GM18867 (cell line): ENCODE data around the gene MYO7B.

Experiments used
- ATAC-seq: cut with Tn5 transposase; IDR thresholded peaks from one replicate; pipeline ENCODE4 v1.9.1; 2021; ENCODE audit warnings: mild to moderate bottlenecking, moderate library complexity; ENCODE audit not compliant: unreplicated experiment

Gene MYO7B

DNA sequence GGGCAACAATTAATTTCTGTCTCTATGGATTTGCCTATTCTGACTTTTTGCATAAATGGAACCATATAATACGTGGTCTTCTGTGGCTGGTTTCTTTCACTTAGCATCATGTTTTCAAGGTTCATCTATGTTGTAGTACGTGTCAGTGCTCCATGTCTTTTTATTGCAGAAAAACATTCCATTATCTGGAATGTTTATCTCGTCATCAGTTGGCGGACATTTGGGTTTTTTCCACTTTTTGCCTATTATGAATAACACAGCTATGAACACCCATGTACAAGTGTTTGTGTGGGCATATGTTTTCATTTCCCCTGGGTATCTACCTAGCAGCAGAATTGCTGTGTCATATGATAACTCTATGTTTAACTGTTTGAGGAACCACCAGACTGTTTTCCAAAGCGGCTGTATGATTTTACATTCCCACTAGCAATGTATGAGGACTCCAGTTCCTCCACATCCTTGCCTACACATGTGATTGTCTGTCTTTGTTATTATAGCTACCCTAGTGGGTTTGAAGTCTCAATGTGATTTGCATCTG lies 49.9 kb downstream of the MYO7B start:
- no peak for ATAC-seq

DNA sequence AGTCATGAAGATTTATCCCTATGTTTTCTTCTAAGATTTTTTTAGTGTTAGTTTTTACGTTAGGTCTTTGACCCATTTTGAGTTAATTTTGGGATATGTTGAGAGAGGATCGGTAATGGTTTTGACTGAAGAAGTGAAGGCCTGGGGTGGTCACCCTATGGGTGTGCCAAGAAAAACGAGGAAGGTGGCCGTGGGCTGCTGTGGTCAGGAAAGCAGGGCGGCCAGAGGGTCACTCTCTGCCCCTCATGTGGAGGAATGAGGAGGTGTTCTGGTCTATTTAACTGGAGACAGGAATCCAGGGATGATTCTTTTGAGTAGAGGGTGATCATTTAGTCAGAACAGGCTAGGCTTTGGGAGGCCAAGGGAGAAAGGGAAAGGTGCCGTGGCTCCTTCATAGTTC lies 50.7 kb downstream of the MYO7B start:
- ATAC-seq, result no peak

DNA sequence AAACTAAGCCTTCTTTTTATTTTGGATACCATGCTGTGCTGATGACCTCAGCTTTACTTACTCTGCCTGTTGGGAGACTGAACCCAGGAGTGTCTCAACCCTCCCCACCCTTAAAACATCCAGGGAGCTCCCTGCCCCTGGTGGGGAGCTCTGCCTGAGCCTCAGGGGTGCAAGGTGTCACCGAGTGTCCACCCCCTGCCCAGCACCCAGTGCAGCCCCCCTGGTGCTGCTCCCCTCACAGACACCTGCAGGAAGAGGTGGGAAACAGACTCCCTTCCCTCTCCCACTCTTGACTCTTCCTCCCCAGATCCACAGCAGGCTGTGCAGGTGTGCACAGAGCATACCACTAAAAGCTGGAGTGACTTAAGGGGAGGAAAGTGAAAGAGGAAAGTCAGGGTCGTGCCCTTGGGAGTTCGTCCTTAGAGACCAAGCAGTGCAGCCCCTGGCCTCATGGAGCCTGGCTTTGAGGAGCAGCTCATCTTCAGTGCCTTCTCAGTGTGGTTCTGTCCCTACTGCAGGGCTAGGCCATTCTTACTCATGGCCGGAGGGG lies 51.3 kb downstream of the MYO7B start:
- ATAC-seq, result no peak

DNA sequence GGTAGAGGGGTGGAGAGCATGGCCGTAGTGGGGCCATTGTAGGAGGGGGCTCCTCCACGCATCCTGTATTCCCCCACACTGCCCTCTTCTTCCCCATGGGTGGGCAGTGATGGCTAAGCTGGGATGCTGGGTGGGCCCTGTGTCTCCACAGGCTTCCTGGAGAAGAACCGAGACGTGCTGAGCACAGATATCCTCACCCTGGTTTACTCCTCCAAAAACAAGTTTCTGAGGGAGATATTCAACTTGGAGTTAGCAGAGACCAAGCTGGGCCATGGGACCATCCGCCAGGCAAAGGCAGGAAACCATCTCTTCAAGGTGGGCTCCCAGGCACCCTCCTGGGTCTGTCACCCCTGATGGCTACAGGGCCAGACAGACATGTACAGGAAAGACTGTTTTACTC lies 52.8 kb downstream of the MYO7B start:
- ATAC-seq, result no peak

DNA sequence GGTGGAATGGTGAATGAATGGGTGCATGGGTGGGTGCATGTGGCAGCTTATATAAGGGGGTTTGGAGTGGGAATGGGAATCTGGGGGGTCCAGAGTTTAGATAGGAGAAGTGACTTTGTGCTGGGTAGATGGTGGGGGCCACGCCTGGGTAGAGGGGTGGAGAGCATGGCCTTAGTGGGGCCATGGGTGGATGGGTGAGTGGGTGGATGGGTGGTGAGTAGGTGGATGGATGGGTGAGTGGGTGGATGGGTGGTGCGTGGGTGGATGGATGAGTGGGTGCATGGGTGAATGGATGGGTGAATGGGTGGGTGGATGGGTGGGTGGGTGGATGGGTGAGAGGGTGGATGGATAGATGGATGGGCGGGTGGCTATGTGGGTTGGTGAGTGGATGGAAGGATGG lies 53.9 kb downstream of the MYO7B start:
- ATAC-seq, result no peak

DNA sequence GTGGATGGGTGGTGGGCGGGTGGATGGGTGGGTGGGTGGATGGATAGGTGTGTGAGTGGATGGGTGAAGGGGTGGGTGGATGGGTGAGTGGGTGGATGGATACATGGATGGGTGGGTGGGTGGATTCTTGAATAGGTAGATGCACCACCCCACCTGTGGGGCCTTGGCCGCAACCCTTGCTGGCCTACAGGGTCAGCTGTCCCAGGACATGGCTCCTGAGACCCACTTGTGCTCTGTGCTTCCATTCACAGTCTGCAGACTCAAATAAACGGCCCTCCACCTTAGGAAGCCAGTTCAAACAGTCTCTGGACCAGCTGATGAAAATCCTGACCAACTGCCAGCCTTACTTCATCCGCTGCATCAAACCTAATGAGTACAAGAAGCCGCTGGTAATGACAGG lies 54.4 kb downstream of the MYO7B start:
- no peak for ATAC-seq

DNA sequence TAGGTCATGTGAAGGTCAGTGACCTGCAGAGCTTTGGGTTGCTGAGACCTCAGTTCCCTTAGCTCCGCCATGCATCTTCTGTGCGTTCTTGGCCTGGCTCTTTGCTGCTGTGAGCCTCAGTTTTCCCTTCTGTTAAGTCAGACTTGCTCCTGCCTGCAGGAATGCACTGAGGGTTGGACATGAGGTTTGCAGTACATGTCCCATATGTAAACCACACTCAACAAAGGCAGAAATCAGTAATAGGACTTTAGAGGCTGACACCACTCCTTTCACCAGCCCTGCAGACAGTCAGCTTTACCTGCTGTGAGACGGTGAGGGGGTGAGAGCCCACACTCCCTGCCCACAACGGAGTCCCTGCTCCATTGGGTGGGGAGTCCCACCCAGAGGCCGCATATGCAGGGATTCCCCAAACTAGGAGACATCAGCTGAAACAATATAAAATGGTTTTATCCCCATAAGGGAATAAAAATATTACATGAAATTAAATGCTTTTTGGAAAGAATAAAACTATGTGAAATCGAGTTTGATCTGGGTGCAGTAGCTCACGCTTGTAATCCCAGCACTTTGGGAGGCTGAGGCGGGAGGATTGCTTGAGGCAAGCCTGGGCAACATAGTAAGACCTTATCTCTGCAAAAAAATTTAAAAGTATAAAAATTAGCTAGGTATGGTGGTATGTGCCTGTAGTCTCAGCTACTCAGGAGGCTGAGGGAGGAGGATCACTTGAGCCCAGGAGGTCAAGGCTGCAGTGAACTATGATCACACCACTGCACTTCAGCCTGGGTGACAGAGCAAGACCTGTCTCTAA lies 55.1 kb downstream of the MYO7B start:
- ATAC-seq, result no peak

DNA sequence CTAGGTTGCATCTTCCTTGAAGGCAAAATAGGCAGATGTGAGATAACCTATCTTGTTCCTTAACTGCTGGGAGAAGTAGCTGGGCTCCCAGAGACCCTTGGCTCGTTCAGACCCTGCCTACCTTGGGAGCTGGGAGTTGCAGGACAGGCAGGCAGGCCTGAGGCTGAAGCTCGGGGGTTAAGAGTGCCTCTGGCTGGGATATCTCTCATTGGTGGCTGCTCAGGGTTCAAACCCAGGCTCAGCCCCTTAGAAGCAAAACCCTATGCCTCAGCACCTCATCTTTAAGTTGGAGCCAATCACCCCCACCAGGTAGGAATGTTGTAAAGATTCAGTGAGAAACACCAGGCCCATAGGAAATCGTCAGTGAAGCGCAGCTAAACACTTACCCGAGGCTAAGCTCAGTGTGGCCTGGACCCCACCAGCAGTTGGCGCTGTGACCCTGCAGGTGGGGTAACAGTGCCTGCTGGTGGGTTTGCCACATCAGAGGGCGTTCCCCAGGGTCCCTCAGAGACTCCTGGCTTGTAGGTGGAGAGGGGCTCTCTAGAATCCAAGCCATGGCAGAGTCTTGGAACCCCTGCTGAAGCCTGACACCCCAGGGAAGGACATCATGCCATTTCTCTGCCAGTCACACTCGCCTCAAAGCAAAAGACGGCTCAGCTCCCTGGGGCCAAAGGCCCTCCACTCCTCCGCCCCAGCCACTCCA lies 55.9 kb downstream of the MYO7B start:
- ATAC-seq, result peak; percentile 70

DNA sequence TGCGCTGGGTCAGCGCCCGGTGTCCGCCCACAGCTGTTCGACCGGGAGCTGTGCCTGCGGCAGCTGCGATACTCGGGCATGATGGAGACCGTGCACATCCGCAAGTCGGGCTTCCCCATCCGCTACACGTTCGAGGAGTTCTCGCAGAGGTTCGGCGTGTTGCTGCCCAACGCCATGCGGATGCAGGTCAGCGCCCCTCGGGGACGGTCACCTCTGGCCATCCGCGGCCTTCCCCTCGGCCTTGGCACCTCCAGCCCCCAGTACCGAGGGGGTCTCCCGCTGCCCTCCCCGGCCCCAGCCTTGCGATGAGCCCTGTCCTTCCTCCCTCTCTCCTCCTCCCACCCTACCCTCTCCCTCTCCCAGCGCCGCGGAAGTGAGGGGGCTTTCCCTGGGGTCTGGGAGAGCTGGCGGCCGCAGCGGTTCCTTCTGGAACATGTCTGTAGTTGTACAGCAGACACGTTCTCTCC lies 57.3 kb downstream of the MYO7B start:
- no peak for ATAC-seq

DNA sequence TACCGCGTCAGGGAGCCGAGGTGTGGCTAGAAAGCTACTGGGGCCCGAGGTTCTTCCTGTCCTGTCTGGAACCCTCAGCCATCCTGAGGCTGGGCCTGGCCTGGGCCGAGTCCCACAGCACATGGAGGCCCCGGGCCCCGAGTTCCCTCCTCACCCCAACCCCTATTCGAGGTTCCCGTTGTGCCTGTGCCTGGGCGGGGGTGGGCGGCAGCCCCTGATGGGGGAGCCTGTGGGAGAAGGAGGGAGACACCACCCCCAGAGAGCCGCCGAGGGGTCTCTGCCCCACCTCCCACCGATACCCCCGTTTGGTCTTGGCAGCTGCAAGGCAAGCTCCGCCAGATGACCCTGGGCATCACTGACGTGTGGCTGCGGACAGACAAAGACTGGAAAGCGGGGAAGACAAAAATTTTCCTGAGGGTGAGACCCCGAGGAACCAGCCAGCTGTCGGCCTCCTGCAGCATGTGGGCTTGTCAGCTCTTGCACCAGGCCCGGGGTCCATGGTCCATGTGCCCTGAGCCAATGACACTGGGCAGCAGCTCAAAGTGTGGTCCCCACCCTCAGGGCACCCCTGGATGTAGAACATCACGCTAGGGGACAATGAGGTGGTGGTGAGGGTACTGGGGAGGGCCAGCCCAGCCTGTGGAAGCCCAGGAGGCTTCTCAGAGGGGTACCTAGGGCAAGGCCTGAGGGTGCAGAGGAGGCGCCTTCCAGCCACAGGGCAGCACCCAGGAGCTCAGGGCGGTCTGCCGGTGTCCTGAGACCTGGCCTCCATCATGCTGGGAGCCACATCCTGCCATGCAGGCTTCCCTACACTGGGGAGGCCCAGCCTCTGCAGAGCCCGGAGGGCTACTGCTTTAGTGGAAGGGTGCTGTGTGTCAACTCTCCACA lies 58.0 kb downstream of the MYO7B start:
- ATAC-seq, result no peak

DNA sequence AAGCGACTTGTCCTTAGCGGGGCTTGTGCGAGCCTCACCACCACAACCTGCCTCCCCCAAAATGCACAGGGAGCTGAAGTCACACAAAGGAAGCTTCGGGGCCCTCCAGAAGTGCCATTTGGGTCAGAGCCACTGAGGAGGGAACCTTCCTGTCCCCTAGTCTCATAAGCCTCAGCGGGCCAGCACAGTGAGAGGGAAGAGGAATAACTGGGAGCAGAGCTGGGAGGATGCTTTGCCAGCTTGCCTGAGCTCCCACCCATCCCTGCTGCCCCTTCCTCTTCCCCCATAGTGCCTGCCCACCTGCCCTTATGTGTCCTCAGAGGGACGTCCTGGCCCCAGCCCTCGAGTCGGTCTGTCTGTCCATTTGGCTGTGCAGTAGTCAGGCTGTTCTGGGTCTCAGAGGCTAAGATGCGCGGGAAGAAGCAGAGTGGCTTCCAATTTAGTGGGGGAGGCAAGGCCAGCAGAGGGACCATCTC lies 58.7 kb downstream of the MYO7B start:
- ATAC-seq, result no peak

DNA sequence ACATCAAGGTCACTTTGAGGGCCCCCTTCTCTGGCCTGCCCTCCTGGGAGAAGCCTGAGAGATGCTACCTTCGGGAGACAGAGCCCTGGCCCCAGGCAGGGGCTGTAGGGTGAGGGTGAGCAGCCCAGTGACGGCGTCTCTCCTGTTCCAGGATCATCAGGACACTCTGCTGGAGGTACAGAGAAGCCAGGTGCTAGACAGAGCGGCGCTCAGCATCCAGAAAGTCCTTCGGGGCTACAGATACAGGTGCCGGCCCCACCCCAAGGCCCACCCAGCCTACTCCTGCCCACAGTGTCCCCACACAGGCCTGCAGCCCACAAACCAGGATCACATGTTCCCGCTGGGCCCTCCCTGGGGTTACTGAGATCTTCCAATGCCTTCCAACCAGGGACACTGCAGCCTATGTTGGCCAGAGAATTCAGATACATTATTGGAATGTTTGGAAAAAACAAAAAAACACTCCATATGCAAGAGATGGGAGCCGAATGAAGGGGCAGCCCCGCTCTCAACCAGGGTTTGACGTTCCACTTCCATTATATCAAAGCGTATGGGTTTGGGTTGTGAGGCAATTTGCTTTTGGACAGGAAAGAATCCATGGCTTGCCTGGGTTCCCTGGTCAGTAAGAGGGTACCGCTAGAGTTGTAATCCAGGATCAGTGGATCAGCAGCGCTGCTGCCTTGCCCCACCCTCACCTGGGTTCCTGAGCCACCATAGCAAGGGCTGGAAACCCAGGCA lies 61.0 kb downstream of the MYO7B start:
- no peak for ATAC-seq

DNA sequence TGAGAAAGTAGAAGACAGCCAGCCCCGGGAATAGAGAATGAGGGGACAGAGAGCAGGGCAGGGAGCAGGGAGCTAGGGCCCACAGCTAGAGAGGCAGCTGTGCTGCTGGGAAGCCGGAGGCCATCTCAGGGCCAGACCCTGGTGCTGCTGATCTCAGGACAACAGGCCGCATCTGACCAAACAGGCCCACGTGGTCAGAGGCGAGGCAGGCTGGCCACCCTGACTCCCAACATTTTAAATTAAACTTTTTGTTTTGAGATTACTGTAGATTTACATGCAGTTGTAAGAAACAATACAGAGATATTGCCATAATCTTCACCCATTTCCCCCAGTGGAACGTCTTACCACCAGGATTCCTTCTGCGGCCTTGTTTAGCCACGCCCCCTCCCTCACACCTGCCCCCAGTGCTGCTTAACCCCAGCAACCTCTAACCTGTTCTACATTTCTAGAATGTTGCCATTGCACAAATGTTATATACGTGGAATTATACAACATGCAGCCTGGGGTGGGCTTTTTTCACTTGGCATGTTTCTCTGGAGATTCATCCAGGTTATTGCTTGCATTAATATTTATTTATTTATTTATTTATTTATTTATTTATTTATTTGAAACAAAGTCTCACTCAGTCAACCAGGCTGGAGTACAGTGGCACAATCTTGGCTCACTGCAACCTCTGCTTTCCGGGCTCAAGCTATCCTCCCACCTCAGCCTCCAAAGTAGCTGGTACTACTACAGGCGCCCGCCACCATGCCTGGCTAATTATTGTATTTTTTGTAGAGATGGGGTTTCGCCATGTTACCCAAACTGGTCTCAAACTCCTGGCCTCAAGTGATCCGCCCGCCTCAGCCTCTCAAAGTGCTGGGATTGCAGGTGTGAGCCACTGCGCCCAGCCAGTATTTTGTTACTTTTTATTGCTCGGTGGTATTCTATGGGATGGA lies 61.8 kb downstream of the MYO7B start:
- ATAC-seq, result no peak

DNA sequence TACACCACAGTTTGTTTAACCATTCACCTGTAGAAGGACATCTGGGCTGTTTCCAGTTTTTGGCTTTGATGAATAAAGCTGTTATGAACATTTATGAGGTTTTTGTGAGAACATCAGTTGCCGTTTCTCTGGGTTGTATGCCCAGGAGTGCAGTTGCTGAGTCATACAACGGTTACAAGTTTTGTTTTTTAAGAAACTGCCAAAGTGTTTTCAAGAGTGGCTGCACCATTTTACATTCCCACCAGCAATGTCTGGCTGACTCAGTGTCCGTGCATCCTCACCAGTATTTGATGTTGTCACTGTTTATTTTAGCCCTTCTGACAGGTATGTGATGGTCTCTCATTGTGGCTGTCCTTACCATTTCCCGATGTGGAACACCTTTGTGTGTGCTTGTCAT lies 62.5 kb downstream of the MYO7B start:
- no peak for ATAC-seq

DNA sequence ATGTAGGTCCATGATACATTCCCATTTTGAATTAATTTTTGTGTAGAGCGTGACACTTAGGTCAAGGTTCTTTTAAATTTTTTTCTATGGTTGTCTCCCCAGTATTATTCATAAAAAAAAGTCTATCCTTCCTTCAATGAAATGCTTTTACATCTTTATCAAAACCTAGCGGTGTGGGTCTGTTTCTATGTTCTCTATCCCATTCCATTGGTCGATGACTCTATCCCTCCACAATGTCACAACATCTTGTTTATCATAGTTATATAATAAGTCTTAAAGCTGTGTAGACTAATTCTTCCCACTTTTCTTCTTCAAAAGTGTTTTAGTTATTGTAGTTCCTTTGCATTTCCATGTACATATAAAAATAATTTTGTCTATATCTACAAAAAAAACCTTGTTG lies 63.2 kb downstream of the MYO7B start:
- ATAC-seq, result no peak

DNA sequence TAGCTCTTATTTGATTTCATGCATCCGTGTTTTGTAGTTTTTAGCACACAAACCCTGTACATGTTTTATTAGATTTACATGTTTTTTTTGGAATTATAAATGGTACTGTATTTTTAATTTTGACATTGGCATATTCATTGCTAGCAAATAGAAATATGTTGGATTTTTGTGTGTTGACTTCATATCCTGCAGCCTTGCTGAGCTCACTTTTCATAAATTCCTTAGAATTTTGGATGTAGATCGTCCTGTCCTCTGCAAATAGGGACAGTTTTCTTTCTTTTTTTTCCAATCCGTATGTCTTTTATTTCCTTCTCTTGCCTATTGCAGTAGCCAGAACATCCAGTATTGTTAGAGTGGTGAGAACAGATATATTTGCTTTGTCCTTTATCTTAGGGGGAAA lies 63.7 kb downstream of the MYO7B start:
- ATAC-seq, result no peak

DNA sequence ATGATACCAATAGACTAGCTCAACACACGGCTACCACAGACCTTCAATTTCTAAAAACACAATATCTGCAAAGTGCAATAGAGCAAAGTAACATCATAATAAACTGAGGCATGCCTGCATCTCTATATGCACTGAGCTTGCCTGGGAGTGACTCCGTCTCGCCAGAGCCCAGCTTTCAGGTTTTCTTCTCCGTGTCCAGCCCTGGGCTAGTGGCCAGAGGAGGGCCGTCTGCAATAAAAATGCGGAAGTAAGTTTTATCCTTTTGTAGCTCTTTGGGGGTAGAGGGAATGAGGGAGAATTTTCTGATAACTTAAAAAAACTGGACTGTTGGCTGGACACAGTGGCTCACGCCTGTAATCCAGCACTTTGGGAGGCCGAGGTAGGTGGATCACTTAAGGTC lies 69.5 kb downstream of the MYO7B start:
- ATAC-seq, result no peak

DNA sequence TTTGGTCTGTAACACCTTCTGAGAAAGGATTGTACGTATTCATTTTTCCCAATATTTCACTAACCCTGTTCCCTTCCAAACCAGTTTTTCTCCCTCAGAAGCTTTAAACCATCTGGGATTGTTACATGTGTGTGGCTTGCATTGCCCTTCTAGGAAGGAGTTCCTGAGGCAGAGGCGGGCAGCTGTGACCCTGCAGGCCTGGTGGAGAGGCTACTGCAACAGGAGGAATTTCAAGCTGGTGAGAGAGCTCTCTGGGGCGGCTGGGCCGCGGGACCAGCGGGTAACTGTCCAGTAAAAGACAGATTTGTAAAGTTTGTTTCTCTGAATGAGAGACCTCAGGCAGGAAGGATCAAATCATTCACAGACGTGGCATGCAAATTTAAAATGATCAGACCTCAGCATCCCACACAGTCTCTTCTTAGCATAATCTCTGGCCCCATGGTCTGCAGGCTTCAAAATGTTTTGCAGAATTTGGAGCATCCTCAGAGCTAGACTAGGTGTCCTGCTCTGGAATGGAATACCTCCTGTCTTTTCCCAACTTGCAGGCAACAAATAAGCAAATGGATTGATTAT lies 70.3 kb downstream of the MYO7B start:
- no peak for ATAC-seq
